CD14-positive monocyte (primary cell): ENCODE measurements around the gene NRXN3. TPM values are rescaled to one million over a fixed set of nuclear protein-coding genes. Genes with fewer than 3 reads are reported as not detected.

Experiments used
- DNase-seq, 3 donors: peaks; one replicate each; pipeline ENCODE4 v3.0.0-alpha.2; 2011 to 2022
- H2AFZ ChIP-seq: 2 replicates; pipeline ENCODE4 v1.6.0; 2012; ENCODE audit warnings: mild to moderate bottlenecking, low read depth, low read length, inconsistent platforms; ENCODE audit not compliant: insufficient read depth, poor library complexity, severe bottlenecking
- H3K27ac ChIP-seq, 2 donors: 1 replicate in 1 of 2; 2 replicates in 1 of 2; pipeline ENCODE4 v1.5.1; 2012 to 2013; ENCODE audit warnings: low read length in 2 of 2, control low read depth in 1 of 2, inconsistent platforms in 1 of 2, low read depth in 1 of 2, mild to moderate bottlenecking in 1 of 2
- H3K27me3 ChIP-seq, 2 donors: one replicate each; pipeline versions ENCODE4 v1.6.0 to v1.6.1; 2011 to 2013; ENCODE audit warnings: low read length in 2 of 2; ENCODE audit not compliant: control insufficient read depth in 2 of 2, insufficient read depth in 2 of 2
- H3K36me3 ChIP-seq, 2 donors: replicated peaks in 1 of 2; 1 replicate in 1 of 2; 2 replicates in 1 of 2; pipeline versions ENCODE4 v1.5.1 to v1.6.1; 2012 to 2013; ENCODE audit warnings: low read length in 2 of 2, control low read depth in 1 of 2, inconsistent platforms in 1 of 2, mild to moderate bottlenecking in 1 of 2; ENCODE audit not compliant: insufficient read depth in 2 of 2, control insufficient read depth in 1 of 2
- H3K4me1 ChIP-seq, 2 donors: 1 replicate in 1 of 2; 2 replicates in 1 of 2; pipeline versions ENCODE4 v1.5.1 to v1.6.1; 2012 to 2013; ENCODE audit warnings: low read length in 2 of 2, control low read depth in 1 of 2, inconsistent platforms in 1 of 2, mild to moderate bottlenecking in 1 of 2, moderate library complexity in 1 of 2; ENCODE audit not compliant: insufficient read depth in 2 of 2, control insufficient read depth in 1 of 2
- H3K4me2 ChIP-seq: replicated peaks from 2 replicates; pipeline ENCODE3; 2012; ENCODE audit warnings: low read length, moderate library complexity, mild to moderate bottlenecking; ENCODE audit not compliant: poor library complexity, severe bottlenecking; ENCODE audit errors: extremely low read depth
- H3K4me3 ChIP-seq, 3 experiments: fragments of 200-600 bp in 1 of 3; sonication (generic) in 1 of 3; replicated peaks in 1 of 3; 1 replicate in 2 of 3; 2 replicates in 1 of 3; pipeline ENCODE4 v1.5.1; 2011 to 2013; ENCODE audit warnings: low read length in 3 of 3, mild to moderate bottlenecking in 3 of 3, control low read depth in 2 of 3, low read depth in 2 of 3, inconsistent platforms in 1 of 3, moderate library complexity in 1 of 3
- H3K79me2 ChIP-seq: 2 replicates; pipeline ENCODE4 v1.6.0; 2012; ENCODE audit warnings: mild to moderate bottlenecking, control low read depth, inconsistent platforms, low read length, moderate library complexity; ENCODE audit not compliant: insufficient read depth
- H3K9ac ChIP-seq: 2 replicates; pipeline ENCODE4 v1.6.0; 2017; ENCODE audit warnings: low read length, mild to moderate bottlenecking; ENCODE audit not compliant: insufficient read depth, poor library complexity, severe bottlenecking
- H3K9me3 ChIP-seq, 2 donors: replicated peaks in 1 of 2; 1 replicate in 1 of 2; 2 replicates in 1 of 2; pipeline versions ENCODE4 v1.5.1 to v1.6.1; 2012 to 2013; ENCODE audit warnings: low read length in 2 of 2, control low read depth in 1 of 2; ENCODE audit not compliant: control insufficient read depth in 1 of 2, insufficient read depth in 1 of 2
- H4K20me1 ChIP-seq: 2 replicates; pipeline ENCODE4 v1.6.0; 2012; ENCODE audit warnings: mild to moderate bottlenecking, low read length, control low read depth, moderate library complexity; ENCODE audit not compliant: insufficient read depth
- H3K27ac Mint-ChIP-seq, 7 donors: one replicate each; pipeline ENCODE4 v1.8.0; 2020; ENCODE audit warnings: mild to moderate bottlenecking in 7 of 7, mixed read lengths in 7 of 7, moderate library complexity in 6 of 7, inconsistent platforms in 2 of 7
- H3K27me3 Mint-ChIP-seq, 3 donors: one replicate each; pipeline ENCODE4 v1.8.0; 2021 to 2022; ENCODE audit warnings: low read depth in 3 of 3, mild to moderate bottlenecking in 3 of 3, mixed read lengths in 3 of 3, moderate library complexity in 3 of 3, inconsistent platforms in 1 of 3
- H3K36me3 Mint-ChIP-seq, 2 donors: one replicate each; pipeline ENCODE4 v1.8.0; 2020; ENCODE audit warnings: mixed read lengths in 2 of 2, inconsistent platforms in 1 of 2, mild to moderate bottlenecking in 1 of 2
- H3K4me1 Mint-ChIP-seq: one replicate; pipeline ENCODE4 v1.8.0; 2020; ENCODE audit warnings: mild to moderate bottlenecking, mixed read lengths
- H3K4me3 Mint-ChIP-seq, 2 donors: one replicate each; pipeline ENCODE4 v1.8.0; 2020; ENCODE audit warnings: mild to moderate bottlenecking in 2 of 2, mixed read lengths in 2 of 2, moderate library complexity in 1 of 2
- H3K9me3 Mint-ChIP-seq, 7 donors: one replicate each; pipeline ENCODE4 v1.8.0; 2020 to 2022; ENCODE audit warnings: mixed read lengths in 7 of 7, mild to moderate bottlenecking in 6 of 7, moderate library complexity in 6 of 7, inconsistent platforms in 2 of 7
- CTCF ChIP-seq: fragments of 200-600 bp; IDR thresholded peaks from one replicate; pipeline ENCODE4 v1.8.0; 2022; ENCODE audit warnings: antibody characterized with exemption, mild to moderate bottlenecking
- WGBS: methylation state at CpG from one replicate; pipeline ENCODE4 v1.1.5; 2013; ENCODE audit warnings: missing lambda C conversion rate; ENCODE audit not compliant: insufficient coverage; 5-methylcytosine and 5-hydroxymethylcytosine counted together
- intact Hi-C, 2 donors: fragments of 100-400 bp; cut with micrococcal nuclease; formaldehyde crosslinking; loops; one replicate each; pipeline versions ENCODE4 v1.15.0 to v1.15.1; 2023
- polyA plus RNA-seq, 3 donors: library from polyadenylated mRNA; depleted of rRNA in 1 of 3; unstranded in 2 of 3; stranded (reverse) in 1 of 3; fragments of 300-500 nt in 2 of 3; fragments of >200 nt in 1 of 3; fragmentation: Illumina TruSeq in 2 of 3; gene quantifications; 1 replicate in 2 of 3; 2 replicates in 1 of 3; pipeline ENCODE4 v1.2.3, GENCODE V29; 2012 to 2021
- small RNA-seq: library from RNA; depleted of rRNA; stranded (forward); fragments of <200 nt; gene quantifications from one replicate; pipeline ENCODE3, GENCODE V24; 2012; ENCODE audit warnings: low read depth; ENCODE audit not compliant: insufficient read length

Gene NRXN3
- polyA plus RNA-seq, 3 donors, result not detected

- Mint-ChIP-seq H3K4me1 (no peaks in the 10 kb centered on the region), H3K27me3 (peaks cover 0 to 2% (median 0%) of the 10 kb centered on the region in 3 donors), H3K9me3 (peaks cover 0 to 7% (median 4%) of the 10 kb centered on the region in 7 donors), H3K36me3 (no peaks in the 10 kb centered on the region), H3K4me3 (no peak overlapping the region), H3K27ac (no peak overlapping the region)
- Histone ChIP-seq H3K9me3 (peaks cover 0 to 3% of the 10 kb centered on the region in 2 donors), H3K36me3 (no peaks in the 10 kb centered on the region), H2AFZ (no peak overlapping the region), H3K79me2 (no peaks in the 10 kb centered on the region), H3K27me3 (no peaks in the 10 kb centered on the region), H4K20me1 (no peaks in the 10 kb centered on the region), H3K4me1 (no peaks in the 10 kb centered on the region), H3K27ac (no peak overlapping the region), H3K4me2 (no peak overlapping the region), H3K9ac (no peak overlapping the region), H3K4me3 (no peak overlapping the region)
- DNase-seq, result no peak
- no CpG with 5 or more reads among the region's 1 CpG for WGBS
- intact Hi-C loops, result no loop called here
- no peak for TF ChIP-seq CTCF
These were observed 1746.7 kb downstream of the NRXN3 start for GRCh38 chr14:79916892-79917291.

Small RNA genes within 50 kb of the gene (small RNA-seq; reads per million reads assigned to genes)
- gene RNA5SP388, result not detected
